ENCODE results near the gene JSRP1. TPM values are rescaled to one million over a fixed set of nuclear protein-coding genes. Genes with fewer than 3 reads are reported as not detected.

JSRP1 gene
- polyA plus RNA-seq, 2 of the 4 experiments (the other 2 are of a cell fraction) = 0.41 TPM; not detected in 1

- no peak for TF ChIP-seq ESRRA (IDR thresholded peaks at IDR 0.05; ENCODE audit: borderline replicate concordance, low read length)
These were observed 10.1 kb downstream of the JSRP1 start (continued) for GRCh38 chr19:2246014-2246620.

GRCh38 chr19:2245273-2245672 lies 10.9 kb downstream of the JSRP1 start:
- ChIA-PET CTCF (interaction anchor here (0.6 to 1.4 kb wide), 3 partner anchors 14 to 98 kb away, joined by 3 to 4 read pairs (median 3); no protein-coding TSS in a partner anchor), POLR2A (no interaction called here)
- no peak for FAIRE-seq
- peaks cover 41% of the 10 kb centered on the region for H3K4me1 ChIP-seq
- H3K9me3 ChIP-seq = no peaks in the 10 kb centered on the region
- ATAC-seq = no peak
- TF ChIP-seq EHF (CRISPR knock-in tag; IDR thresholded peaks at IDR 0.05) (no peak), RNF2 (IDR thresholded peaks at IDR 0.05; ENCODE audit: borderline replicate concordance, low read depth) (no peak), USF2 (IDR thresholded peaks at IDR 0.05) (no peak)
- H3K4me3 ChIP-seq = no peak overlapping the region
- 92% methylated on average over 11 of the region's 15 CpGs for WGBS (ENCODE audit: missing lambda C conversion rate)
- no peak for DNase-seq (ENCODE audit: low read depth in 1 of 2, low spot score in 1 of 2)
- H3K4me2 ChIP-seq = no peak overlapping the region
- no peak overlapping the region for H3K27ac ChIP-seq

GRCh38 chr19:2244486-2244885 lies 11.7 kb downstream of the JSRP1 start:
- no peak overlapping the region for H3K27ac ChIP-seq
- no peak overlapping the region for H3K4me2 ChIP-seq
- WGBS (ENCODE audit: missing lambda C conversion rate) = 96% methylated on average over 18 of the region's 21 CpGs
- no peaks in the 10 kb centered on the region for H3K9me3 ChIP-seq
- FAIRE-seq = no peak
- TF ChIP-seq HOXA7 (CRISPR knock-in tag; IDR thresholded peaks at IDR 0.05) = no peak
- TF ChIP-seq BHLHE40 (IDR thresholded peaks at IDR 0.05; ENCODE audit: low read depth, low read length) = no peak
- TF ChIP-seq HES2 (IDR thresholded peaks at IDR 0.05) = no peak
- no peak for ATAC-seq
- no peak for DNase-seq (ENCODE audit: low read depth in 1 of 2, low spot score in 1 of 2)
- H3K4me1 ChIP-seq = peaks cover 47% of the 10 kb centered on the region
- ChIA-PET POLR2A (no interaction called here), CTCF (interaction anchor here (0.6 kb wide), 1 partner anchor 665 kb away, joined by 3 read pairs; no protein-coding TSS in a partner anchor)
- H3K4me3 ChIP-seq = no peak overlapping the region

GRCh38 chr19:2244125-2244411 lies 12.1 kb downstream of the JSRP1 start:
- ChIA-PET POLR2A (no interaction called here), CTCF (interaction anchor here (0.6 to 1.5 kb wide), 2 partner anchors 18 to 665 kb away, joined by 3 to 4 read pairs; no protein-coding TSS in a partner anchor)
- TF ChIP-seq TFCP2L1 (CRISPR knock-in tag; IDR thresholded peaks at IDR 0.05) = no peak
- no peak for TF ChIP-seq NPAS2 (CRISPR knock-in tag; IDR thresholded peaks at IDR 0.05; ENCODE audit: borderline replicate concordance)
- no peak for TF ChIP-seq KDM5A (IDR thresholded peaks at IDR 0.05)
- TF ChIP-seq CHD4 (IDR thresholded peaks at IDR 0.05; ENCODE audit: borderline replicate concordance) = no peak
- TF ChIP-seq ATOH8 (CRISPR knock-in tag; IDR thresholded peaks at IDR 0.05; ENCODE audit: low read depth) = no peak
- TF ChIP-seq SMC3 (IDR thresholded peaks at IDR 0.05) = no peak
- TF ChIP-seq MAX (IDR thresholded peaks at IDR 0.05) = no peak
- TF ChIP-seq ZNF302 (CRISPR knock-in tag; IDR thresholded peaks at IDR 0.05) = no peak
- TF ChIP-seq ZC3H11A (IDR thresholded peaks at IDR 0.05) = no peak
- no peak for TF ChIP-seq FOSB (CRISPR knock-in tag; IDR thresholded peaks at IDR 0.05)
- TF ChIP-seq PBX3 (IDR thresholded peaks at IDR 0.05) = no peak
- TF ChIP-seq CHD2 (IDR thresholded peaks at IDR 0.05; ENCODE audit: low read length, partially characterized antibody) = no peak
- TF ChIP-seq HEYL (CRISPR knock-in tag; IDR thresholded peaks at IDR 0.05) = no peak
- no peak for TF ChIP-seq HOXA7 (CRISPR knock-in tag; IDR thresholded peaks at IDR 0.05)
- TF ChIP-seq MAFK (IDR thresholded peaks at IDR 0.05; ENCODE audit: partially characterized antibody) = no peak
- TF ChIP-seq RNF2 (IDR thresholded peaks at IDR 0.05; ENCODE audit: borderline replicate concordance, low read depth) = no peak
- Histone ChIP-seq H3K4me3 (no peak overlapping the region), H3K4me1 (peaks cover 52% of the 10 kb centered on the region), H3K4me2 (no peak overlapping the region), H3K27ac (peak overlapping the region in 1 of 2 experiments; percentile 7; a peak in 1 of 6 replicates), H3K9me3 (no peaks in the 10 kb centered on the region)
- no peak for ATAC-seq
- DNase-seq (ENCODE audit: low read depth in 1 of 2, low spot score in 1 of 2) = no peak
- WGBS (ENCODE audit: missing lambda C conversion rate) = 70% methylated on average over 2 of the region's 12 CpGs
- no peak for FAIRE-seq

Data from A549 (cell line).